ENCODE measurements around the gene BLOC1S2.
A peak's percentile ranks its signal among the peaks of the same experiment; 100 is the strongest.
"Not testable (repeated sequence)": the region's sequence is repeated elsewhere in the genome, so short reads cannot be mapped to it uniquely, and the experiment has no call there.

The BLOC1S2 gene

GRCh38 chr10:100297242-100297641 lies 10.8 kb upstream of the BLOC1S2 start:
- no peak for DNase-seq
- in situ Hi-C loops (cut with MboI; ENCODE audit: low pct_unique_long_range_greater_than_20kb, low sequenced_read_pairs) = no loop called here

- in situ Hi-C loops (cut with MboI; ENCODE audit: low pct_unique_long_range_greater_than_20kb, low sequenced_read_pairs) = no loop called here
- DNase-seq = no peak
Observed at GRCh38 chr10:100293066-100293465, 6.6 kb upstream of the BLOC1S2 start.

- in situ Hi-C loops (cut with MboI; ENCODE audit: low pct_unique_long_range_greater_than_20kb, low sequenced_read_pairs); DNase-seq: not testable (repeated sequence)
Observed at GRCh38 chr10:100292300-100292699, 5.8 kb upstream of the BLOC1S2 start.

- peak; percentile 36 for DNase-seq
- in situ Hi-C loops (cut with MboI; ENCODE audit: low pct_unique_long_range_greater_than_20kb, low sequenced_read_pairs) = no loop called here
Observed at GRCh38 chr10:100291356-100291755, 4.9 kb upstream of the BLOC1S2 start.

- in situ Hi-C loops (cut with MboI; ENCODE audit: low pct_unique_long_range_greater_than_20kb, low sequenced_read_pairs) = no loop called here
- no peak for DNase-seq
Observed at GRCh38 chr10:100289641-100290040, 3.2 kb upstream of the BLOC1S2 start.

GRCh38 chr10:100288196-100288595 lies 1.7 kb upstream of the BLOC1S2 start:
- no peak for DNase-seq
- in situ Hi-C loops (cut with MboI; ENCODE audit: low pct_unique_long_range_greater_than_20kb, low sequenced_read_pairs) = no loop called here

GRCh38 chr10:100287756-100288155 lies 1.3 kb upstream of the BLOC1S2 start:
- no peak for DNase-seq
- in situ Hi-C loops (cut with MboI; ENCODE audit: low pct_unique_long_range_greater_than_20kb, low sequenced_read_pairs) = no loop called here

GRCh38 chr10:100285326-100285725 lies 1.2 kb downstream of the BLOC1S2 start:
- DNase-seq; in situ Hi-C loops (cut with MboI; ENCODE audit: low pct_unique_long_range_greater_than_20kb, low sequenced_read_pairs): not testable (repeated sequence)

GRCh38 chr10:100282907-100283306 lies 3.6 kb downstream of the BLOC1S2 start:
- peak; percentile 19 for DNase-seq
- in situ Hi-C loops (cut with MboI; ENCODE audit: low pct_unique_long_range_greater_than_20kb, low sequenced_read_pairs) = no loop called here

- in situ Hi-C loops (cut with MboI; ENCODE audit: low pct_unique_long_range_greater_than_20kb, low sequenced_read_pairs); DNase-seq: not testable (repeated sequence)
Observed at GRCh38 chr10:100276971-100277370, 9.5 kb downstream of the BLOC1S2 start.

GRCh38 chr10:100267239-100268104 lies 19.0 kb downstream of the BLOC1S2 start, which contains the start of gene CWF19L1:
Gene CWF19L1, minus strand, starts transcription at chr10:100267638. Its CDS starts 45 bp downstream, at chr10:100267593.
- in situ Hi-C loops (cut with MboI; ENCODE audit: low pct_unique_long_range_greater_than_20kb, low sequenced_read_pairs) = no loop called here
- peak; percentile 80 for DNase-seq

- no peak for DNase-seq
- in situ Hi-C loops (cut with MboI; ENCODE audit: low pct_unique_long_range_greater_than_20kb, low sequenced_read_pairs) = no loop called here
Observed at GRCh38 chr10:100265821-100266485, 20.5 kb downstream of the BLOC1S2 start.

- in situ Hi-C loops (cut with MboI; ENCODE audit: low pct_unique_long_range_greater_than_20kb, low sequenced_read_pairs) = no loop called here
- no peak for DNase-seq
Observed at GRCh38 chr10:100254191-100254590, 32.3 kb downstream of the BLOC1S2 start.

GRCh38 chr10:100253041-100253440 lies 33.4 kb downstream of the BLOC1S2 start:
- in situ Hi-C loops (cut with MboI; ENCODE audit: low pct_unique_long_range_greater_than_20kb, low sequenced_read_pairs) = no loop called here
- DNase-seq = no peak

GRCh38 chr10:100248820-100249219 lies 37.7 kb downstream of the BLOC1S2 start:
- in situ Hi-C loops (cut with MboI; ENCODE audit: low pct_unique_long_range_greater_than_20kb, low sequenced_read_pairs) = no loop called here
- no peak for DNase-seq

GRCh38 chr10:100245484-100246220 lies 40.8 kb downstream of the BLOC1S2 start:
- in situ Hi-C loops (cut with MboI; ENCODE audit: low pct_unique_long_range_greater_than_20kb, low sequenced_read_pairs) = no loop called here
- DNase-seq = no peak

- DNase-seq = no peak
- in situ Hi-C loops (cut with MboI; ENCODE audit: low pct_unique_long_range_greater_than_20kb, low sequenced_read_pairs) = no loop called here
Observed at GRCh38 chr10:100239851-100240250, 46.6 kb downstream of the BLOC1S2 start.

- DNase-seq = no peak
- in situ Hi-C loops (cut with MboI; ENCODE audit: low pct_unique_long_range_greater_than_20kb, low sequenced_read_pairs) = no loop called here
Observed at GRCh38 chr10:100238429-100238828, 48.1 kb downstream of the BLOC1S2 start.

- no peak for DNase-seq
- in situ Hi-C loops (cut with MboI; ENCODE audit: low pct_unique_long_range_greater_than_20kb, low sequenced_read_pairs) = no loop called here
Observed at GRCh38 chr10:100232101-100232500, 54.4 kb downstream of the BLOC1S2 start.

All from KBM-7 (cell line).